Measurements from ENCODE around the gene PODNL1.

PODNL1 gene

DNA sequence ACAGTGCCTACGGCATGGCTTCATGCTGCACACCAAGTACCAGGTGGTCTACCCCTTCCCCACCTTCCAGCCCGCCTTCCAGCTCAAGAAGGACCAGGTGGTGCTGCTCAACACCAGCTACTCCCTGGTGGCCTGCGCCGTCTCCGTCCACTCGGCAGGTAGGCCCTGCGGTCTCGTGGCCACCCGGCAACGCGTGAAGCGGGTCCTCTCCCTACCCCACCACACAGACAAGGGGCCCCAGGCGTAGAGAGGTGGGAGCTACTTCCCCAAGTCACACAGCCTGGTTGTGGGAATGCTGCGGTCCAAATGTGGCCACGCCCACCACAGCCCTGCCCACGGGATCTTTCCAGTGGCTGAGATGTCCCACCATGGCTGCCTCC is 18.1 kb upstream of the PODNL1 start:
- no peak for DNase-seq

DNA sequence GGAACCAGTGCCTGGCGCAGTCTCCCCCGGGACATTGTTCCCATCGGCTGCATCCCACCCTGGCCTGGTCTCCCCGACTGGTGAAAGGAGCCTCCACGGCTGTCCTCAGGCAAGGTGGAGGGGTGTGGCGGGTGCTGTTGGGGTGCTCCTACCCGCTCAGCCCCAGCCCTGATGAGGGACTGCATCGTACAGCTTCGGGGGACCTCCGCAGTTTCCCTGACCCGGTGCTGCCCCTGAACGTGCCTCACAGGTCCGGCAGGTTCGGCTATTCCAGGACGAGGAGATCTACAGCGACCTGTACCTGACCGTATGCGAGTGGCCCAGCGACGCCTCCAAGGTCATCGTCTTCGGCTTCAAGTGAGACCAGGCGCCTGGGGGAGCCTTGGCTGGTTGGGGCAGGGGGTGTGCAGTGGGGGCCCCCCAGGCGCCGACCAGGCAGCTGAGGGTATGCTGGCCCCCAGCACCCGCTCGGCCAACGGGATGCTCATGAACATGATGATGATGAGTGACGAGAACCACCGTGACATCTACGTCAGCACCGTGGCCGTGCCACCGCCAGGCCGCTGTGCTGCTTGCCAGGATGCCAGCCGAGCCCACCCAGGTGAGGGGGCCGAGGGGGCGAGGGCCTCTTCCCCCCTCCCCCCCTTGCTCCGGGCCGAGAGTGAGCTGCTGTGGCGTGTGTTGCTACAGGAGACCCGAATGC is 17.6 kb upstream of the PODNL1 start:
- no peak for DNase-seq

DNA sequence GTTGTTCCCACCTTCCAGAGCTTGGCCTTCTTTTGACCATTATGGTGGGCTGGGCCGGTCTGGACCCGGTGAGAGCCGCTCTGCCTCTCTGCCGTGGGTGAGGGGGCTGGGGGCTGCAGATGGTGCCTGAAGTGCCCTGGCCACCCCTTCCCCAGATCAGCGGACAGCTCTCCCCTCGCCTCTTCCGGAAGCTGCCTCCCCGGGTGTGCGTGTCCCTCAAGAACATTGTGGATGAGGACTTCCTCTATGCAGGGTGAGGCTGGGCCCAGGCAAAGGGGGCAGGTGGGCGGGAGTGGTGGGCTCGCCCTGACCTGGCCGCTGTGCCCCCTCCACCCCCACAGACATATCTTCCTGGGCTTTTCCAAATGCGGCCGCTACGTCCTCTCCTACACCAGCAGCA is 16.0 kb upstream of the PODNL1 start:
- no peak for DNase-seq

DNA sequence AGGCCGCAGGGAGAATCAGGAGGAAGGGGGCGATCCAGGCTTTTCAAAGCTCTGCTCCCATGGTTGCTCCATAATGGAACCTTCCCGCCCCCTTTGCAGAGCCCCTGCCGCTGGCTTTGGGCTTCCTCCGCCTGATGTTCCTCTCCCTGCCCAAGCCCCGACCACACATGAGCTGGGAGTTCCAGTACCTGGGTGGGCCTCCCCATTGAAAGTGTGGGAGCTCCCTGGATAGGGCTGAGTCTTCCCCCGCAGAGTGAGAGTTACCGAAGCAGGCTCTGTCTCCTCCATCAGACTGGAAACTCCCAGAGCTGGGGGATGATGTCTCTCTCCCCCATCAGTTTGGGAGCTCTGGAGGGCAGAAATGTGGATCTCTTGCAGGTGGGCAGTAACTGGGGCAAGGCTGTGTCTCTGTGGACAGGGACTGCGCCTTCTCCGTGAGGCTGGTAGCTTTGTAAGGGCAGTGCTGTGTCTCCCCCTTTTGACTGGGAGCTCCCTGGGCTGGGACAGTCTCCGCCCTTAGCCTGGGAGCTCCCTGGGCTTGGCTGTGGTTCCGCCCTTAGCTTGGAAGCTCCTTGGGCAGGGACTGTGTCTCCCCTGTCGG is 14.8 kb upstream of the PODNL1 start:
- peak; percentile 92 for DNase-seq

DNA sequence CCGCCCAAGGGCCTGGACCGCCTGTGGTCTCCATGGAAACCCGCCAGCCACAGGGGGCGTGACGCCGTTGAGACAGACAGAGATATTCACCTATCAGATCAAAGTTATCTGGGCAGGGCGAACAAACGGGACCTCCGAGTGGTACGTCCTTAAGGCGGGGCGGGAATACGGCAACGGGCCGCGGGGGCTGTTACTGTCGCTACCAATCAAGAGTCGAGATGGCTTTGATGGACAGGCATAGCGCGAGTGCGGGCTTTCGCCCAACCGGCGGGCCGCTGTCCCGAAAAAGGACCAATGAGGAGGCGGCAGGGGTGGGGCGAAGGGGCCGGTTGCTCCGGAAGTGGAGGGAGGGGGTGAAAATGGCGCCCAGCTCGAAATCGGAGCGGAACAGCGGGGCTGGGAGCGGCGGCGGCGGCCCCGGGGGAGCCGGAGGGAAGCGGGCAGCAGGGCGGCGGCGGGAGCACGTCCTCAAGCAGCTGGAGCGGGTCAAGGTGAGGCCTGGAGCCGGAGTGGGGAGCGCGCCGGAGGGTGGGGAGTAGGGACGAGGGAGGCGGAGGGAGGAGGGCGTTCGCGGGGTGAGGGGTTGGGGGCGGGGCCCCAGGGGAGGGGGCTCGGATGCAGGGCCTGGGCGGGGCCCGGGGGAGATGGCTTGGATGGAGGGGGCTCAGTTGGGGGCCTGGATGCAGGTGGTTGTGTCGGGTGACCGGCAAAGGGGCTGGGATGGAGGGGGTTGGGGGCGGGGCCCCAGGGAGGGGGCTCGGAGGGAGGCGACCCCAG is 14.1 kb upstream of the PODNL1 start, which contains the start of gene DCAF15:
Gene DCAF15 (plus strand): TSS at position 356 of the 777 bp plus-strand sequence. CDS start 4 bp downstream, at position 360.
- peak; percentile 100 for DNase-seq

DNA sequence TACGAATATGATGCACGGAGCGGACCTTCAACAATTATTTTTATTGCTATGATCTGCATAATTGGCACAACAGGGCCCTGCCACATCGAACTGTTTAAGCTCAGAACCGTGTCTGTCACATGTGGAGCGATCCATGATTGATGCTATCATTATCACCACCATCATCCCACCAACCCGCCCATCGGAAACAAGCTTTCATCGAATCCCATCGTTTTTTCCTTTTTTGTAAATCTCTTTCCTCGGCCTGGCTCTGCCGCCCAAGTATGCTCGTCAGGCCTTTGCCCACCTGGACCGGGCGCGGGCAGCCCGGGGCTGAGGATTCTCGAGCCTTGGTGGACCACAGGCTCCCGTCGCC is 13.6 kb upstream of the PODNL1 start:
- no peak for DNase-seq

DNA sequence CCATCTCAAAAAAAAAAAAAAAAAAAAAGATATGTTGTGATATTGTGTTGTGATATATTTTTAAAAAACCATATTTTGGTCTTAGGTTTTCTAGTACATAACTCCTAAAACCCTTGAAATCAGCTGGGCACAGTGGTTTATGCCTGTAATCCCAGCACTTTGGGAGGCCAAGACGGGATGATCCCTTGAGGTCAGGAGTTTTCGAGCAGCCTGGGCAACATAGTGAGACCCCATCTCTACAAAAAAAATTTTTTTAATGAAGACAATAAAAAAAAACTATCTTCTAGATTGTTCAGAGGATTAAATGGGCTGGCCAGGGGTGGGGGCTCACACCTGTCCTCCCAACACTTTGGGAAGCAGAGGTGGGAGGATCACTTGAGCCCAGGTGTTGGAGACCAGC is 12.8 kb upstream of the PODNL1 start:
- DNase-seq: no peak

DNA sequence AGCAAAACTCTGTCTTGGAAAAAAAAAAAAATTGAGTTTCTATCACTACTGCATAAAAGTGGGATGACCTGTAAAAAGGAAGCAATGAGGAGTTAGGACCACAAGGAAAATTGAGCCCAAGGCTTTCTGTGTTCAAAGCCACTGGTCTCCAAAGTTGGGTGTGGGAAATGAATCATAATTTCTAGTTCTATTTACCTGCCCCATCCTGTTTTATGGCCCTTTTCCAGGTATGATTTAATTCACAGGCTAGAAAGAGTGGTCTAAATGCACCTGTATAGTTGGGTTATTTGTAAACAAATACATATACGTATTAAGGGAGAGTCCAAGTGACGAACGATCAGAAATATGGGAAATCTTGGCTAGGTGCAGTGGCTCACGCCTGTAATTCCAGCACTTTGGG is 8.2 kb upstream of the PODNL1 start:
- no peak for DNase-seq

DNA sequence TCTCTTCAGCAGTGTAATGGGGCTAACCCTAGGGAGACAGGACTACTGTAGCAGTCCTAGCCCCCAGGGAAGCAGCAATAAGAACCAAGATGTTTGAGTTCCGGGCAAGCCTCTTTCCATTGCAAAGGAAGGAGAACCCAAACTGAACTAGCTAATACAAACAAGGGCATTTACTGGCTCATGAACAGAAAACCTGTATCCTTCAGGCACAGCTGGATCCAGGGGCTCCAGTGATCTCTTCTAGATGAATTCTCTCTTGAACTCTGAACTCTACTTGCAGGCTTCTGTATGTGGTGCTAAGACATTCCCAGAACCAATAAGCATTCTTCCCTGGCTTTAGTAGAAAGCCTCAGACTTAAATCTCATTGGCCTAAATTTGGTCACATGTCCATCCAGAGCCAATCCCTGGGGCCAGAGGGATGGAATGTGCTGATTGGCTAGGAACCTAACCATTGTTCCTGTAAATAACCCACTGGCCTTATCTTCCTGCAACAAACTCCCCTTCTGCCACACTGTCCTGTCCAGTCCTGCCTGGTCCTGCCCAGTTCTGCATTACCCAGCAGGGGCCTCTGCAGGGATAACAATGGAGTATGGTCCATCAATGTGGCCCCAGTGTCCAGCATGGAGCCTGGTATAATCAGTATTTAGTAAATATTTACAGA is 3.9 kb upstream of the PODNL1 start:
- DNase-seq: peak; percentile 82

DNA sequence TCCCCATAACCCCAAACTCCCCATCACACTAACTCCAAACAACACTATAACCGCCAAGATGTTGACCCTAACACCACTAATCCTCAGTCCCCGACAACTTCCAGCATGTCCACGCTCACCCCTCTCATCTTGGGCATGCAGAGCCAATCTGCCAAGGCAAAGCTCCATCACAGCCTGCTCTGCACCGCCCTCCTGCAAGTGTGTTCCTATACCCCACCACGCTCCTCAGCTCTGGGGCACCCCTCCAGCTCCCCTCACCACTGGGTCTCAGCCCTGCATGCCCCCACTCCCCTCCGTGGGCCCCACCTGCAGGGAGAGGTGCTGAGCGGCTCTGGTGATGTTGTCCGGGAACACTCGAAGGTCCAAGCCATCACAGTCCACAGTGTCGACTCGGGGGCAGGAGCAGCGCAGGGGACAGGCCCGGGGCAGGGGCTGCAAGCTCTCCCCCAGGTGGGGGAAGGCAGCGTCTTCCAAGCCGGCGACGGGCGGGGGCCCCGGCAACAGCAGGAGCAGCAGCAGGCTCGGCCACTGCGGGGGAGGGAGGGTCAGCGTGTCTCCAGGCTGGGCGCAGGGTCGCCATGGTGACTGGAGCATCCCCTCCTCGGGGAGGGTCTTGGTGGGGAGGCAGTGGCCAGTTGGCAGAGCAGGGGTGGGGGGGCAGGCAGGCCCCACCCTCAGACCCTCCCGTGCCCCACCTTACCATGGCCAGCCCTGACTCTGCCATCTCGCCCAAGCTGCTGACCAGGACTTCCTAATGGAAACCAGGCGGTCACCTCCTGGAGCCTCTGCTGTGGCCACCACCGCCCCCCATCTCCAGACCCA is 527 bp downstream of the PODNL1 start:
- no peak for DNase-seq

DNA sequence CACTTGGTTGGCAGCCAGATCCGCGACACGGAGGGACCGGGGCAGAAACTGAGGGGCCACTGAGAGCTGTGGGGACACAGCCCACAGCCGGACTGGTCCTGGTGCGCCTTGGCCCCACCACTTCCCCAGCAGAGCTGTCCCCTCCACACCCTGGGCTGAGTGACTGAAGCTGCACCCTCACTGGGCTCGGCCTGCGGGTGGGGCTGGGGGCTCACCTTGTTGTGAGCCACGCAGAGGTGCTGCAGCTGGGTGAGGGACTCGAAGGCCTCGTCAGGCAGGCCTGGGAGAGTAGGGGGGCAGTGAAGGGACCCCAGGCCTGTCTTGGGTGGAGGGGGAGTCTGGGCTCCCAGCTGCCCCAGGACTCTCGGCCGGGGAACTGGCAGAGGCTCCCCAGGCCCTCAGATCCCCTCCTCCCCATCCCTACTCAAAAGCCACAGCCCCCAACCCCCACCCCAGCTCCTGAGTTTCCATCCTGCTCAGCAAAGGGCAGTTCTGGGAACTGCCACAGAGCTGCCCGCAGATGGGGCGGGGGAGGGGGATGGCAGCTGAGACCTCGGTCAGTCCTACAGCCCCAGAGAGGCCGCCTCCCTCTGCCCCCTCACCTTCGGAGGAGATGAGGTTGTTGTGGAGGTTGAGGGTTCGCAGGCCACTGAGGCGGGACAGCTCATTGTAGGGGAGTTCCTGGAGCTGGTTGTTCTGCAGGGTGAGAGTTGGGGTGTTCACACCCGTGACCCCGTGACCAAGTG is 2.3 kb downstream of the PODNL1 start:
- peak; percentile 100 for DNase-seq

DNA sequence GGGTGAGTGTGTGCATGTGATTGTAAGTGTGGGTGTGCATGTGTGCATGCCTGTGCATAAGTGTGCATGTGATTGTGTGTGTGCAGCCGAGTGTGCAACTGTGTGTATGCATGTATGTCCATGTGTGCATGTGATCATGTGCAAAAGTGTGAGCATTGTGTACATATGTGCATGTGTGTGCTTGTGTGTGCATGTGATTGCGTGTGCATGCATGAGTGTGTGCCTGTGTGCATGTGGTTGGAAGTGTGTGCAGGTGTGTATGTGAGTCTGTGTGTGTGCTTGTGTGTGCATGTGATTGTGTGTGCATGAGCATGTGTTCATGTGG is 3.5 kb downstream of the PODNL1 start:
- no peak for DNase-seq

DNA sequence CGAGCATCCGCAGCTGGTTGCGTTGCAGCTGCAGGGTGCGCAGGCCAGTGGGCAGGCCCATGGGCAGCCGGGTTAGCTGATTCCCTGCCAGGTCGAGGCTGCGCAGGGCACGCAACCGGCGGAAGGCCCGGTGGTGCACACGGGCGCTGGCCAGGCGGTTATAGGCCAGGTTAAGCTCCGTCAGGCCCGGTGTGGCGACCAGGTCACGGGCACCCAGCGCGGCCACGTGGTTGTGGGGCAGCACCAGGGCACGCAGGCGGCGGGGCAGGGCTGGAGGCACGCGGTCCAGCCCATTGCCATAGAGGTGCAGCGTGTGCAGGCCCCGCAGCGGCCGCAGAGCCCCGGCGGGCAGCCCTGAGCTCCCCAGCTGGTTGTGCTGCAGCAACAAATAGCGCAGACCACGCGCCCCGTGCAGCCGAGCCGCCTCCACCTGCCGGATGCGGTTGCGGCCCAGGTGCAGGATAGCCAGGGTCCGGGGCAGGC is 5.3 kb downstream of the PODNL1 start:
- no peak for DNase-seq

DNA sequence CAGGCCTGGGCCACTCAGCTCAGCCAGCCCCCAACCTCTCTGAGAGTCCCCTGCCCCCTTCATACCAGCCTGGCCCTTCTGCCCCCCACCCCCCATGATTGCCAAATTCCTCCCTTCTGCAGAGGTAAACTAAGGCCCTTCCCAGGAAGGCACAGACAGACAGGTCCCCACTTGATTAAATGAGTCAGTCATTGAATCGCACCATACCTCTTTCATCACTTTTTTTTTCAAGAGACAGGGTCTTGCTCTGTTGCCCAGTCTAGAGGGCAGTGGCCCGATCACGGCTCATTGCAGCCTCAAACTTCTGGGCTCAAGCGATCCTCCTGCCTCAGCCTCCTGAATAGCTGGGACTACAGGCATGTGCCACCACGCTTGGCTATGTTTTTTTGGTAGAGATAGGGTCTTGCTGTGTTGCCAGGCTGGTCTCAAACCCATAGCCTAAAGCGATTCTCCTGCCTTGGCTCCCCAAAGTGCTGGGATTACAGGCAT is 6.0 kb downstream of the PODNL1 start:
- no peak for DNase-seq

DNA sequence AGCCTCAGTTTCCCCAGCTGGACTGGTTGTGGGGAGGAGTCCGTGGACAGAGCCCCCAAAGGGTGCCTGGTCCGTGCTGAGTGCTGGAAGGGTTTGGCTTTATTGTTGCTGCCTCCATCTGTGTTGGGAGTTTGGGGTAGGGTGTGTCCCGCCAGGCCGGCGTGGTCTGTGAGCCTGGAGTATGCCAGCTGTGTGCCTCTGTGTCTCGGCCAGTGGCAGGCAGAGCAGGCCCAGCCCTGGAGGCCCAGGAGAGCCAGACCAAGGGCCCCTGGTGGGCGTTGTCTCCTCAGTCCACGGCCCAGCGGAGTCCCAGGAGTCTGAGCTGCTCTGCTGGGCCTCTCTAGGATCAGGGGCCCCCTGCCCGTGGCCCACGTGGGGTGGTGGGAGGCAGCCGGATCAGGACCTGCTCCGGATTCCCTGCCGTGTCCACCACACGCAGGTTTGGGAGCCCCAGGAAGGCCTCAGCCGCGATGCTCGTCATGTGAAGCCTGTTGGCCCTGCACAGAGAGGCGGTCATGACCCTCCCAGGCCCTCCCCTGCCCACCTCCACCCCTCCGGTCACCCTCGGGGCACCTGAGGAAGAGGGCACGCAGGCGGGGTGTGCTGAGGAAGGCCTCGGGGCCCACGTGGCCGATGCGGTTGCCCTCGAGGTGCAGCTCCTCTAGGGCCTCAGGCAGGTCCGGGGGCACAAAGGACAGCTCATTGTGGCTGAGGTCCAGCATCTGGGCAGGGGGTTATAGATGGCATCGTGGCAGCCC is 6.6 kb downstream of the PODNL1 start:
- no peak for DNase-seq

DNA sequence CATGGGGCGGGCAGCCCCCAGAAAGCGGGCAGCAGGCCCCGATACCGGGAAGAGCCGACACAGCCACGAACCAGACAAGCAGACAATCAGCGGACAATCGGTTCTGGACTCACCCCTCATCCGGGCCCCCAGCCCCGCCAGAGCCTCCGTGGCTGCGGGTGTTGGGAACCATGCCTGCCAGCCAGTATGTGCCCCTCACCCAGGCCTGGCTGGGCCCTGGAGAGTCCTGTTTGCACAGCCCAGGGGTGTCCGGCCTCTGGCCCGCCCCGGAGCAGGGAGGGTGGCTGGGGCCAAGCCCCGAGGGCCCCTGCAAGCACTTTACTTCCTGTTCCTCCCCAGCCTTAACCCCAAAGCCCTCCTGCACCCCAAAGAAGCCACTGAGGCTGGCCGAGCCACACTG is 7.8 kb downstream of the PODNL1 start:
- no peak for DNase-seq

DNA sequence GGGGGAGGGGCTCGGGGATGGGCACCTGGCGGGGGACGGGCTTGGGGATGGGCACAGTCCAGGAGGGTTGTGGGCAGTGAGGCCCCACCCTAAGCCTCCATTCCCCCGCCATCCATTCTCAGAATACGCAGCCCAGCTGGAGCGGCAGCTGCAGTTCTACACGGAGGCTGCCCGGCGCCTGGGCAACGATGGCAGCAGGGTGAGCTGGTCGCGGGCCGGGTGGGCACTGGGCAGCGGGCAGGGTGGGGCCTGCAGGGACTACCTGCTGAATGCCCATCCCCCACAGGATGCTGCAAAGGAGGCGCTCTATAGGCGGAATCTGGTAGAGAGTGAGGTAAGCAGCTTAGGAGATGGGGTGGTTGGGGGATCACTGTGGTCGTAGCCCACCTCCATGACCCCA is 8.3 kb downstream of the PODNL1 start:
- no peak for DNase-seq

DNA sequence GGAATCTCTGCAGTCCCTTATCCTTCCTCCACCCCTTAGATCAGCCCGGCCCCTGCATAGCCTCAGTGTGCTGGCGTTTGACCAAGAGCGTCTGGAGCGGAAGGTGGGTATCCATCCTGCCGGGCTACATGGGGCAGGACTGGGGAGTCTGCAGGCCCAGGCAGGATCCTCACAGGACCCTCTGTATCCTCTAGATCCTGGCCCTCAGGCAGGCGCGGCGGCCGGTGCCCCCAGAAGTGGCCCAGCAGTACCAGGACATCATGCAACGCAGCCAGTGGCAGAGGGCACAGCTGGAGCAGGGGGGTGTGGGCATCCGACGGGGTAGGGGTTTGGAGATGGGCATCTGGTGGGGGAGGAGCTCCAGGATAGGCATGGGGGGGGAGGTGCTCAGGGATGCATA is 8.9 kb downstream of the PODNL1 start:
- no peak for DNase-seq

DNA sequence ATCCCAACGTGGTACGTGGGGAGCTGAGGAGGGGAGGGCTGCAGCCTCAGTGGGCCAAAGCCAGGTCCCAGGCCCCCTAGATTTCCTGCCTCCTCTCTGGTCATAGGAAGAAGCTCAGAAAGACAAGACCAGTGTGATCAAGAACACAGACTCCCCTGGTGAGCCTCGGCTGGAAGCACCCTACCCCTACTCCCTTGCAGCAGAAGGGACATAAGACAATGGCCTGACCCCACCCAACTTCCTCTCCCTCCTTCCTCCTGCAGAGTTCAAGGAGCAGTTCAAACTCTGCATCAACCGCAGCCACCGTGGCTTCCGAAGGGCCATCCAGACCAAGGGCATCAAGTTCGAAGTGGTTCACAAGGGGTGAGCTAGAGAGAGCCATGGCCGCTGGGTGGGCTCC is 11.5 kb downstream of the PODNL1 start:
- no peak for DNase-seq

DNA sequence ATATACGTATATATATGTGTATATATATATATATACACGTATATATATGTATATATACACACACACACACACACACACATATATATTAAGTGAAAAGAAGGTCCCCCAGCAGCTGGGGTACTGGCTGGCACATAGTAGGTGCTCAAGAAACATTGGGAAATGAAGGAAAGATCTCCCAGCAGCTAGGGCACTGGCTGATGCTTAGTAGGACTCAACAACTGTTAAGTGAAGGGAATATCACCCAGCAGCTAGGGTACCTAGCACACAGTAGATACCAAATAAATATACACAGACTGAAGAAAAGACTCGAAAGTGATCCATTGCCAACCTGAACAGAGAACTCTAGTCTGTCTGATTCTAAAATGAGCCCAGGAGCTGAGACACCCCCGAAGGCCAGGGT is 12.2 kb downstream of the PODNL1 start:
- no peak for DNase-seq
